ENCODE results near the gene OLFM4.

GRCh38 chr13:53089951-53090350, 61.3 kb downstream of the OLFM4 start:
- TF ChIP-seq, protein P1, sequence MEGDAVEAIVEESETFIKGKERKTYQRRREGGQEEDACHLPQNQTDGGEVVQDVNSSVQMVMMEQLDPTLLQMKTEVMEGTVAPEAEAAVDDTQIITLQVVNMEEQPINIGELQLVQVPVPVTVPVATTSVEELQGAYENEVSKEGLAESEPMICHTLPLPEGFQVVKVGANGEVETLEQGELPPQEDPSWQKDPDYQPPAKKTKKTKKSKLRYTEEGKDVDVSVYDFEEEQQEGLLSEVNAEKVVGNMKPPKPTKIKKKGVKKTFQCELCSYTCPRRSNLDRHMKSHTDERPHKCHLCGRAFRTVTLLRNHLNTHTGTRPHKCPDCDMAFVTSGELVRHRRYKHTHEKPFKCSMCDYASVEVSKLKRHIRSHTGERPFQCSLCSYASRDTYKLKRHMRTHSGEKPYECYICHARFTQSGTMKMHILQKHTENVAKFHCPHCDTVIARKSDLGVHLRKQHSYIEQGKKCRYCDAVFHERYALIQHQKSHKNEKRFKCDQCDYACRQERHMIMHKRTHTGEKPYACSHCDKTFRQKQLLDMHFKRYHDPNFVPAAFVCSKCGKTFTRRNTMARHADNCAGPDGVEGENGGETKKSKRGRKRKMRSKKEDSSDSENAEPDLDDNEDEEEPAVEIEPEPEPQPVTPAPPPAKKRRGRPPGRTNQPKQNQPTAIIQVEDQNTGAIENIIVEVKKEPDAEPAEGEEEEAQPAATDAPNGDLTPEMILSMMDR (IDR thresholded peaks at IDR 0.05): no peak
- no peak for TF ChIP-seq POLR2A (IDR thresholded peaks at IDR 0.05)

All from esophagus squamous epithelium (tissue), 4 donors.